GM21825 (cell line): ENCODE results near the gene TRIO.

Experiments used
- ATAC-seq: cut with Tn5 transposase; IDR thresholded peaks from one replicate; pipeline ENCODE4 v1.9.1; 2021; ENCODE audit warnings: mild to moderate bottlenecking, moderate library complexity; ENCODE audit not compliant: unreplicated experiment

TRIO gene

GRCh38 chr5:14183187-14183939 is 40.2 kb downstream of the TRIO start:
- no peak for ATAC-seq

GRCh38 chr5:14184082-14184481 is 40.9 kb downstream of the TRIO start:
- ATAC-seq, result no peak

- no peak for ATAC-seq
Observed at GRCh38 chr5:14184725-14185124, 41.6 kb downstream of the TRIO start.

GRCh38 chr5:14185326-14186058 is 42.4 kb downstream of the TRIO start:
- ATAC-seq, result no peak

GRCh38 chr5:14186059-14186830 is 43.1 kb downstream of the TRIO start:
- no peak for ATAC-seq

- no peak for ATAC-seq
Observed at GRCh38 chr5:14187157-14187556, 44.0 kb downstream of the TRIO start.

GRCh38 chr5:14187660-14188059 is 44.5 kb downstream of the TRIO start:
- no peak for ATAC-seq

GRCh38 chr5:14188778-14189177 is 45.6 kb downstream of the TRIO start:
- no peak for ATAC-seq

- ATAC-seq, result no peak
Observed at GRCh38 chr5:14189680-14190079, 46.5 kb downstream of the TRIO start.

- ATAC-seq, result no peak
Observed at GRCh38 chr5:14190194-14191164, 47.3 kb downstream of the TRIO start.

GRCh38 chr5:14191325-14191724 is 48.2 kb downstream of the TRIO start:
- ATAC-seq, result no peak

GRCh38 chr5:14193496-14193895 is 50.4 kb downstream of the TRIO start:
- ATAC-seq, result no peak

- no peak for ATAC-seq
Observed at GRCh38 chr5:14195588-14195987, 52.4 kb downstream of the TRIO start.

GRCh38 chr5:14197056-14197455 is 53.9 kb downstream of the TRIO start:
- no peak for ATAC-seq

- no peak for ATAC-seq
Observed at GRCh38 chr5:14199902-14200301, 56.8 kb downstream of the TRIO start.

GRCh38 chr5:14200312-14200990 is 57.3 kb downstream of the TRIO start:
- no peak for ATAC-seq

- ATAC-seq, result no peak
Observed at GRCh38 chr5:14201325-14202045, 58.3 kb downstream of the TRIO start.

GRCh38 chr5:14202462-14202861 is 59.3 kb downstream of the TRIO start:
- ATAC-seq, result peak; percentile 32

- ATAC-seq, result no peak
Observed at GRCh38 chr5:14204011-14204670, 61.0 kb downstream of the TRIO start.
